ENCODE measurements around the gene MRPL52. TPM values are rescaled to one million over a fixed set of nuclear protein-coding genes. Genes with fewer than 3 reads are reported as not detected.

MRPL52 gene
- total RNA-seq = 100 to 1,000 TPM in 1 of 4 donors, 10 to 100 TPM in 3; 54.6 to 333 (median 58.3) TPM
- polyA plus RNA-seq = 100 to 1,000 TPM in 2 of 3 donors, 10 to 100 TPM in 1; 64.3 to 117 (median 105) TPM

DNA sequence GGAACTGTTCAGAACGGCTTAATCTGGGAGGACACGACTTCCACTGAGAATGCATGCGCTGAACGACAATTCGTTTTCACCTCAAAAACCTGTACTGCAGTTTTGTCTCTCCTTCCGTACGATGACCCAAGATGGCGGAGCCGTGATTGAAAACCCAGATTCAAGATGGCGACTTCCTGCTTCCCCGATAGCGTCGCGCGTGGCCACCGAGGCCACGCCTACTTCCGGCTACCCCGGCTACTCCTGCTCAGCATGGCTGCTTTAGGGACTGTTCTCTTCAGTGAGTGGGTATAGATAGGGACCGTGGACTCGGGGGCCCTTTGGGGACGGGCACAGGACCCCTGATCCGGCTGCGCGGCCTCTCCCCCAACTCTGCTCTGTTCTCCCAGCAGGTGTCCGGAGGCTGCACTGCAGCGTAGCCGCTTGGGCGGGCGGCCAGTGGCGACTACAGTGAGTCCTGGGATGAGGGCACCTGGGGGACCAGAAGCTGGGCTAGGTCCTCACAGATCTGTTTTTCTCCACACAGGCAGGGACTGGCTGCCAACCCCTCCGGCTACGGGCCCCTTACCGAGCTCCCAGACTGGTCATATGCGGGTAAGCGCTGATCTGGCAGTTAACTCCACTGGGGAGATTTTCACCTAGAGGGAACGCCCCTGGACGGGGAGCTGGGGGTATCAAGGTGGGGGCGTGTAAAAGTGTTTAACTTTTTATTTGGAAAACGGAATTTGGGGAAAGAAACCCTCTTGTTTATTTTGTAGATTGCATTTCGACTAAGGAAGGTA, at the start of gene MRPL52:
MRPL52 (plus strand) TSS at position 227 of the 782 bp plus-strand sequence; CDS start at position 253, 26 bp downstream.
- intact Hi-C loops (cut with DNase I) = no loop called here
- DNase-seq = peak; percentile 94
- H3K27me3 ChIP-seq = no peaks in the 10 kb centered on the region
- TF ChIP-seq POLR2AphosphoS5 (IDR thresholded peaks at IDR 0.05) = peak in 3 of 4 donors; percentile 40 to 63 (median 44)
- TF ChIP-seq, protein P1, sequence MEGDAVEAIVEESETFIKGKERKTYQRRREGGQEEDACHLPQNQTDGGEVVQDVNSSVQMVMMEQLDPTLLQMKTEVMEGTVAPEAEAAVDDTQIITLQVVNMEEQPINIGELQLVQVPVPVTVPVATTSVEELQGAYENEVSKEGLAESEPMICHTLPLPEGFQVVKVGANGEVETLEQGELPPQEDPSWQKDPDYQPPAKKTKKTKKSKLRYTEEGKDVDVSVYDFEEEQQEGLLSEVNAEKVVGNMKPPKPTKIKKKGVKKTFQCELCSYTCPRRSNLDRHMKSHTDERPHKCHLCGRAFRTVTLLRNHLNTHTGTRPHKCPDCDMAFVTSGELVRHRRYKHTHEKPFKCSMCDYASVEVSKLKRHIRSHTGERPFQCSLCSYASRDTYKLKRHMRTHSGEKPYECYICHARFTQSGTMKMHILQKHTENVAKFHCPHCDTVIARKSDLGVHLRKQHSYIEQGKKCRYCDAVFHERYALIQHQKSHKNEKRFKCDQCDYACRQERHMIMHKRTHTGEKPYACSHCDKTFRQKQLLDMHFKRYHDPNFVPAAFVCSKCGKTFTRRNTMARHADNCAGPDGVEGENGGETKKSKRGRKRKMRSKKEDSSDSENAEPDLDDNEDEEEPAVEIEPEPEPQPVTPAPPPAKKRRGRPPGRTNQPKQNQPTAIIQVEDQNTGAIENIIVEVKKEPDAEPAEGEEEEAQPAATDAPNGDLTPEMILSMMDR (IDR thresholded peaks at IDR 0.05) = no peak
- peaks cover 0 to 17% (median 8%) of the 10 kb centered on the region in 4 donors for H3K36me3 ChIP-seq
- H3K9me3 ChIP-seq = no peaks in the 10 kb centered on the region
- H3K27ac ChIP-seq = peak within 1 kb of the TSS; percentile 77 to 86 (median 80)
- WGBS, 2 donors = 0% methylated on average over 41 of the region's 41 CpGs
- peaks cover 0 to 14% (median 12%) of the 10 kb centered on the region in 4 donors for H3K4me1 ChIP-seq
- H3K4me3 ChIP-seq = peak within 1 kb of the TSS; percentile 64 to 80 (median 74)

DNA sequence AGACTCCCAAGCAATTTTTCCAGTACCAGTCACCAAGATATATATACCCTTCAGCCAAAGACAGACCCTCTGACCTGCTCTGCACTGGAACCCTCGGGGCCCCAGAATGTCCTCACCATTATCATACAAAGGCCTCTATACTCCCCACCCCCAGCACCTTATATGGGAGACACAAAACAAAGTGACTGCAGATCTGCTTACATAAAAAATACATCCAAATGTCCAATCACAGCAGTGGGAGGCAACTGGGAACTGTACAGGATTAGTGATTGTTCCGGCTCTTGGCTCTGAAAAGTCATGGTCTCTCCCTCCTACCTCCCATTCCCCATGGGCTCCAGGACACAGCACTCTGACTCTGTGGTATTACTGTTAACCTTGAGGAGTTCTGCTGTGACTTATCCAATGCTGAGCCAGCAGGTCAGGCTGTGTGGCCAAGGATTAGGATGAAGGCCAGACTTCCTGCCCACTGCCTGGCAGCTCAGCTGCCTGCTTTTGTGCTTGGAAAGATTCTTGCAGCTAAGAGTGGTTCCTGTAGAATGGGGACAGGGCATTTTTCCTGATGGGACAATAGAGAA, 49.5 kb upstream of the MRPL52 start:
- no peaks in the 10 kb centered on the region for H3K4me1 ChIP-seq
- intact Hi-C loops (cut with DNase I) = no loop called here
- no peak for TF ChIP-seq POLR2AphosphoS5 (IDR thresholded peaks at IDR 0.05)
- no peak for TF ChIP-seq POLR2A (IDR thresholded peaks at IDR 0.05)
- TF ChIP-seq, protein P1 (IDR thresholded peaks at IDR 0.05) = no peak
- no peak for TF ChIP-seq EP300 (IDR thresholded peaks at IDR 0.05)
- WGBS, 2 donors = 73 to 82% methylated on average over 2 of the region's 2 CpGs
- no peak overlapping the region for H3K27ac ChIP-seq
- no peak for DNase-seq
- no peaks in the 10 kb centered on the region for H3K9me3 ChIP-seq
- no peak overlapping the region for H3K4me3 ChIP-seq
- no peaks in the 10 kb centered on the region for H3K27me3 ChIP-seq
- H3K36me3 ChIP-seq = no peaks in the 10 kb centered on the region

DNA sequence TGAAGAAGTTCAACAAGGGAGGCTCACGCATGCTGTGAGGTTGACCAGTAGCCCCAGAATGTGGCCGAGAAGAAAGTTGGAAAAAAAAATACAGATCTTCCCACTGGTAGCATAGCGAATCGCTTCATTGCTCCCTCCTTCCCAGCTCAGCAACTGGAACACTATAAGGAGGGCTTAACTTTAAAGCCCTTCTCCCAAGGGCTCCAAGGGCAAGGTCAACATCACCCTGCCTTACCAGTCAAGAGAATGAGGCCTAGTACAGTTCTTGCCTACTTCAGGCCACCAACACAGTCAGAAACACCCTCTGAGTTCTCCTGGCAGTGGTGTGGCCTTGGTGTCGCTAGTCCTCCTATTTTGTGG, 48.8 kb upstream of the MRPL52 start:
- DNase-seq = no peak
- intact Hi-C loops (cut with DNase I) = no loop called here
- Histone ChIP-seq H3K9me3 (no peaks in the 10 kb centered on the region), H3K4me1 (no peaks in the 10 kb centered on the region), H3K36me3 (no peaks in the 10 kb centered on the region), H3K27me3 (no peaks in the 10 kb centered on the region), H3K27ac (no peak overlapping the region), H3K4me3 (no peak overlapping the region)
- TF ChIP-seq EP300 (IDR thresholded peaks at IDR 0.05) = no peak
- TF ChIP-seq, protein P1 (IDR thresholded peaks at IDR 0.05) = no peak
- TF ChIP-seq POLR2A (IDR thresholded peaks at IDR 0.05) = no peak
- no peak for TF ChIP-seq POLR2AphosphoS5 (IDR thresholded peaks at IDR 0.05)
- 92 to 93% methylated on average over 5 of the region's 5 CpGs for WGBS, 2 donors

DNA sequence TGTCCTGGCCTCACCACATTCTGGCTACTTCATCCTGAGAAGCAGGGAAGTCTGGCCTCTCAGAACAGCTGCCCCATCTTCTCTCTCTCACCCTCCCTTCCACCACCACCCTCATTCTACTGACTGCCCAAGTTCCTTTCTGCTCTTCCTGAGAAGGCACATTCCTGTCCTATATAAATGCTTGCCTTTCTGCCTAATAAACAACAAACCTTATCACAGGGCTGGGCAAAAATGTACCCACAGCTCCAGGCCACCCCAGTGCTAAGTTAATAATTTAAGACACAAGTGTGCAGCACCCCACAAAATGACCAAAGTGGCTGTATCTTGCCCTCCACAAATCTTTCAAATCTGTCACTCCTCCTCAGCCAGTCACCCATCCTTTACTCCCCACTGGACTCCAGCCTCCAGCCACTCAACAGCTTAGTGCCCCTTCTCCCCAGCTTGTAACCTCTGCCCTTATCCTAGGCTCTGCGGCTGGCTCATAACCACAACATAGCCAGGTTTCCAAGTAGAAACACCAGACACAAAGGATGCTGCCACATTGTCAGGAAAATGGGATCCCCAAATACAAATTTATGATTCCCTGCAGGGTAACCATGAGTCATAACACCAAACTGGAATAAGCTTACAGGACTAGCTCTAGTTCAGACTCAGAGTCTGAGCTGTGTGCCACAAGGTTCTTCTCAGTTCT, 48.2 kb upstream of the MRPL52 start:
- Histone ChIP-seq H3K4me3 (no peak overlapping the region), H3K27ac (no peak overlapping the region), H3K4me1 (no peaks in the 10 kb centered on the region), H3K9me3 (no peaks in the 10 kb centered on the region), H3K27me3 (no peaks in the 10 kb centered on the region), H3K36me3 (no peaks in the 10 kb centered on the region)
- TF ChIP-seq EP300 (IDR thresholded peaks at IDR 0.05) = no peak
- TF ChIP-seq POLR2A (IDR thresholded peaks at IDR 0.05) = no peak
- TF ChIP-seq, protein P1 (IDR thresholded peaks at IDR 0.05) = no peak
- TF ChIP-seq POLR2AphosphoS5 (IDR thresholded peaks at IDR 0.05) = no peak
- WGBS, 2 donors = 1 to 2% methylated on average over 1 of the region's 1 CpG
- intact Hi-C loops (cut with DNase I) = no loop called here
- no peak for DNase-seq
